22Rv1 (cell line): ENCODE data around the gene GAB2.

ENCODE experiments used
- ZFX ChIP-seq: fragments of 450-650 bp; IDR thresholded peaks from 2 replicates; pipeline ENCODE4 v1.6.1; 2017; ENCODE audit warnings: antibody characterized with exemption, borderline replicate concordance
- TF ChIP-seq, protein P1 (sequence below): fragments of 450-650 bp; IDR thresholded peaks from 2 replicates; pipeline ENCODE4 v1.5.1; 2017; ENCODE audit warnings: mild to moderate bottlenecking

DNA sequence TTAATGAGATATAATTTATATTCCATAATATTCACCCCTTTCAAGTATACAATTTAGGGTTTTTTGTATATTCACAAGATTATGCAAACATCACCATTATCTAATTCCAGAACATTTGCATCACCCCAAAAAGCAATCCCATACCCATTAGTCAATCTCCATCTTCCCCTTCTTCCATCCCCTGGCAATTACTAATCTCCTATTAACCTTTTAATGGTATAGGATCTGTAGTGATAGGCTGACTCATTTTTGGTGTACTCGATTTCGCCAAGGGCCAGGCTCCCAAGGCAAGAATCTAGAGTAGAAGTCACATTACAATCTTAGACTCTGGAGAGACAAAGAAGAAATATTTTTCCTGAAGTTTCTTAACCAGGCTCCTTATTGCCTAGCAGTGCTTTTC lies 113.4 kb downstream of the GAB2 start:
- TF ChIP-seq, protein P1, sequence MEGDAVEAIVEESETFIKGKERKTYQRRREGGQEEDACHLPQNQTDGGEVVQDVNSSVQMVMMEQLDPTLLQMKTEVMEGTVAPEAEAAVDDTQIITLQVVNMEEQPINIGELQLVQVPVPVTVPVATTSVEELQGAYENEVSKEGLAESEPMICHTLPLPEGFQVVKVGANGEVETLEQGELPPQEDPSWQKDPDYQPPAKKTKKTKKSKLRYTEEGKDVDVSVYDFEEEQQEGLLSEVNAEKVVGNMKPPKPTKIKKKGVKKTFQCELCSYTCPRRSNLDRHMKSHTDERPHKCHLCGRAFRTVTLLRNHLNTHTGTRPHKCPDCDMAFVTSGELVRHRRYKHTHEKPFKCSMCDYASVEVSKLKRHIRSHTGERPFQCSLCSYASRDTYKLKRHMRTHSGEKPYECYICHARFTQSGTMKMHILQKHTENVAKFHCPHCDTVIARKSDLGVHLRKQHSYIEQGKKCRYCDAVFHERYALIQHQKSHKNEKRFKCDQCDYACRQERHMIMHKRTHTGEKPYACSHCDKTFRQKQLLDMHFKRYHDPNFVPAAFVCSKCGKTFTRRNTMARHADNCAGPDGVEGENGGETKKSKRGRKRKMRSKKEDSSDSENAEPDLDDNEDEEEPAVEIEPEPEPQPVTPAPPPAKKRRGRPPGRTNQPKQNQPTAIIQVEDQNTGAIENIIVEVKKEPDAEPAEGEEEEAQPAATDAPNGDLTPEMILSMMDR, result no peak
- no peak for TF ChIP-seq ZFX
